Measurements from ENCODE around the gene SUSD4. TPM values are rescaled to one million over a fixed set of nuclear protein-coding genes. Genes with fewer than 3 reads are reported as not detected.

The SUSD4 gene
- total and polyA plus RNA-seq, 10 of the 15 experiments (the other 5 are each of a cell fraction or from before 2014, with no cell fraction given) = 0.13 to 1.1 (median 0.26) TPM; not detected in 3

DNA sequence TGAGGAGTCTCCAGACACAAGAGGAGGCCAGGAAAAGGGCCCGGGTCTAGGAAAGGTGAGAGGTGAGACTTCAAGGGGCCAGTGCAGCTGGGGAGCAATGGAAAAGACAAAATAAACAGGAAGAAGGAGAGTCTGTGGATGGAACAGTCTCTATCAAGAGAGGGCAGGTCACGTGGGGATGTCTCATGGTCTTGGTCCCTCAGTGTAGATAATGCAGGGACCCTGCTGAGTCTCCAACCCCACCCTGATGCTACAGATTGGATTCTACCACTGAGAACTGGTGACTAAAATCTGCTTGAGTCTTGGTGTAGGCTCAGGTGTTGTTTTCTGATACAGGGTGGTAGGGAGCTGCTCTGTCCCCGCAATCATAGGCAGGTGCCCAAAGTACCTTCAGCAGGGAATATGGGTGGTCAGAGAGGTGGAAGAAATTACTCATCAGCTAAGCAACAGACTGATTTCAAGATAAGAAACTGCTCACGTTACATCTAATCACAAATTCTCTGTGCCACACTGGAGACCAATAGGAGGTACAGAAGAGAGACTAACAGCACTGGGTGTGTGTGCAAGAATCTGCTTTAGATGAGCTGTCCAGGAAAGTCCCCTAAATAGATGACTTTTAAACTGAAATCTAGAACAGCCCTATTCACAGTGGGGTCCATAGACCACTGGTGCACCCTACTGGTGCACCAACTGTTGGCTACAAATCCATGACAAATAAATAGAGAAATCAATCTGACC lies 119.4 kb downstream of the SUSD4 start (continued):
- TF ChIP-seq POLR2AphosphoS2 (IDR thresholded peaks at IDR 0.05; ENCODE audit: low read depth, low read length) (no peak), TARDBP (IDR thresholded peaks at IDR 0.05; ENCODE audit: borderline replicate concordance) (no peak), RELA (IDR thresholded peaks at IDR 0.05; ENCODE audit: borderline replicate concordance, partially characterized antibody) (peak; percentile 84), ZNF274 (IDR thresholded peaks at IDR 0.05; ENCODE audit: insufficient read depth, insufficient read length) (no peak), SMAD5 (IDR thresholded peaks at IDR 0.05; ENCODE audit: low read depth) (no peak), ESRRA (IDR thresholded peaks at IDR 0.05; ENCODE audit: low read length) (no peak), KDM1A (IDR thresholded peaks at IDR 0.05; ENCODE audit: borderline replicate concordance) (no peak), BHLHE40 (IDR thresholded peaks at IDR 0.05; ENCODE audit: borderline replicate concordance in 1 of 2, low read depth in 2 of 2, low read length in 1 of 2) (peak; percentile 70 to 83), MEF2B (IDR thresholded peaks at IDR 0.05; ENCODE audit: partially characterized antibody, poor library complexity, severe bottlenecking) (no peak)
- TF ChIP-seq, protein P1, sequence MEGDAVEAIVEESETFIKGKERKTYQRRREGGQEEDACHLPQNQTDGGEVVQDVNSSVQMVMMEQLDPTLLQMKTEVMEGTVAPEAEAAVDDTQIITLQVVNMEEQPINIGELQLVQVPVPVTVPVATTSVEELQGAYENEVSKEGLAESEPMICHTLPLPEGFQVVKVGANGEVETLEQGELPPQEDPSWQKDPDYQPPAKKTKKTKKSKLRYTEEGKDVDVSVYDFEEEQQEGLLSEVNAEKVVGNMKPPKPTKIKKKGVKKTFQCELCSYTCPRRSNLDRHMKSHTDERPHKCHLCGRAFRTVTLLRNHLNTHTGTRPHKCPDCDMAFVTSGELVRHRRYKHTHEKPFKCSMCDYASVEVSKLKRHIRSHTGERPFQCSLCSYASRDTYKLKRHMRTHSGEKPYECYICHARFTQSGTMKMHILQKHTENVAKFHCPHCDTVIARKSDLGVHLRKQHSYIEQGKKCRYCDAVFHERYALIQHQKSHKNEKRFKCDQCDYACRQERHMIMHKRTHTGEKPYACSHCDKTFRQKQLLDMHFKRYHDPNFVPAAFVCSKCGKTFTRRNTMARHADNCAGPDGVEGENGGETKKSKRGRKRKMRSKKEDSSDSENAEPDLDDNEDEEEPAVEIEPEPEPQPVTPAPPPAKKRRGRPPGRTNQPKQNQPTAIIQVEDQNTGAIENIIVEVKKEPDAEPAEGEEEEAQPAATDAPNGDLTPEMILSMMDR (IDR thresholded peaks at IDR 0.05 in 2 of 3, conservative IDR thresholded peaks at IDR 0.05 in 1 of 3; ENCODE audit: control insufficient read depth in 2 of 3, extremely low read depth in 1 of 3, insufficient read depth in 1 of 3, low read depth in 3 of 3, low read length in 3 of 3) = peak; percentile 46 to 84 (median 59); a peak in 5 of 6 replicates
- TF ChIP-seq, protein P2, sequence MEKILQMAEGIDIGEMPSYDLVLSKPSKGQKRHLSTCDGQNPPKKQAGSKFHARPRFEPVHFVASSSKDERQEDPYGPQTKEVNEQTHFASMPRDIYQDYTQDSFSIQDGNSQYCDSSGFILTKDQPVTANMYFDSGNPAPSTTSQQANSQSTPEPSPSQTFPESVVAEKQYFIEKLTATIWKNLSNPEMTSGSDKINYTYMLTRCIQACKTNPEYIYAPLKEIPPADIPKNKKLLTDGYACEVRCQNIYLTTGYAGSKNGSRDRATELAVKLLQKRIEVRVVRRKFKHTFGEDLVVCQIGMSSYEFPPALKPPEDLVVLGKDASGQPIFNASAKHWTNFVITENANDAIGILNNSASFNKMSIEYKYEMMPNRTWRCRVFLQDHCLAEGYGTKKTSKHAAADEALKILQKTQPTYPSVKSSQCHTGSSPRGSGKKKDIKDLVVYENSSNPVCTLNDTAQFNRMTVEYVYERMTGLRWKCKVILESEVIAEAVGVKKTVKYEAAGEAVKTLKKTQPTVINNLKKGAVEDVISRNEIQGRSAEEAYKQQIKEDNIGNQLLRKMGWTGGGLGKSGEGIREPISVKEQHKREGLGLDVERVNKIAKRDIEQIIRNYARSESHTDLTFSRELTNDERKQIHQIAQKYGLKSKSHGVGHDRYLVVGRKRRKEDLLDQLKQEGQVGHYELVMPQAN (conservative IDR thresholded peaks at IDR 0.05) = no peak
- TF ChIP-seq, protein P3, sequence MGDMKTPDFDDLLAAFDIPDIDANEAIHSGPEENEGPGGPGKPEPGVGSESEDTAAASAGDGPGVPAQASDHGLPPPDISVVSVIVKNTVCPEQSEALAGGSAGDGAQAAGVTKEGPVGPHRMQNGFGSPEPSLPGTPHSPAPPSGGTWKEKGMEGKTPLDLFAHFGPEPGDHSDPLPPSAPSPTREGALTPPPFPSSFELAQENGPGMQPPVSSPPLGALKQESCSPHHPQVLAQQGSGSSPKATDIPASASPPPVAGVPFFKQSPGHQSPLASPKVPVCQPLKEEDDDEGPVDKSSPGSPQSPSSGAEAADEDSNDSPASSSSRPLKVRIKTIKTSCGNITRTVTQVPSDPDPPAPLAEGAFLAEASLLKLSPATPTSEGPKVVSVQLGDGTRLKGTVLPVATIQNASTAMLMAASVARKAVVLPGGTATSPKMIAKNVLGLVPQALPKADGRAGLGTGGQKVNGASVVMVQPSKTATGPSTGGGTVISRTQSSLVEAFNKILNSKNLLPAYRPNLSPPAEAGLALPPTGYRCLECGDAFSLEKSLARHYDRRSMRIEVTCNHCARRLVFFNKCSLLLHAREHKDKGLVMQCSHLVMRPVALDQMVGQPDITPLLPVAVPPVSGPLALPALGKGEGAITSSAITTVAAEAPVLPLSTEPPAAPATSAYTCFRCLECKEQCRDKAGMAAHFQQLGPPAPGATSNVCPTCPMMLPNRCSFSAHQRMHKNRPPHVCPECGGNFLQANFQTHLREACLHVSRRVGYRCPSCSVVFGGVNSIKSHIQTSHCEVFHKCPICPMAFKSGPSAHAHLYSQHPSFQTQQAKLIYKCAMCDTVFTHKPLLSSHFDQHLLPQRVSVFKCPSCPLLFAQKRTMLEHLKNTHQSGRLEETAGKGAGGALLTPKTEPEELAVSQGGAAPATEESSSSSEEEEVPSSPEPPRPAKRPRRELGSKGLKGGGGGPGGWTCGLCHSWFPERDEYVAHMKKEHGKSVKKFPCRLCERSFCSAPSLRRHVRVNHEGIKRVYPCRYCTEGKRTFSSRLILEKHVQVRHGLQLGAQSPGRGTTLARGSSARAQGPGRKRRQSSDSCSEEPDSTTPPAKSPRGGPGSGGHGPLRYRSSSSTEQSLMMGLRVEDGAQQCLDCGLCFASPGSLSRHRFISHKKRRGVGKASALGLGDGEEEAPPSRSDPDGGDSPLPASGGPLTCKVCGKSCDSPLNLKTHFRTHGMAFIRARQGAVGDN (IDR thresholded peaks at IDR 0.05) = peak; percentile 48; the same call in 1 of the 2 replicates
- TF ChIP-seq, protein P4, sequence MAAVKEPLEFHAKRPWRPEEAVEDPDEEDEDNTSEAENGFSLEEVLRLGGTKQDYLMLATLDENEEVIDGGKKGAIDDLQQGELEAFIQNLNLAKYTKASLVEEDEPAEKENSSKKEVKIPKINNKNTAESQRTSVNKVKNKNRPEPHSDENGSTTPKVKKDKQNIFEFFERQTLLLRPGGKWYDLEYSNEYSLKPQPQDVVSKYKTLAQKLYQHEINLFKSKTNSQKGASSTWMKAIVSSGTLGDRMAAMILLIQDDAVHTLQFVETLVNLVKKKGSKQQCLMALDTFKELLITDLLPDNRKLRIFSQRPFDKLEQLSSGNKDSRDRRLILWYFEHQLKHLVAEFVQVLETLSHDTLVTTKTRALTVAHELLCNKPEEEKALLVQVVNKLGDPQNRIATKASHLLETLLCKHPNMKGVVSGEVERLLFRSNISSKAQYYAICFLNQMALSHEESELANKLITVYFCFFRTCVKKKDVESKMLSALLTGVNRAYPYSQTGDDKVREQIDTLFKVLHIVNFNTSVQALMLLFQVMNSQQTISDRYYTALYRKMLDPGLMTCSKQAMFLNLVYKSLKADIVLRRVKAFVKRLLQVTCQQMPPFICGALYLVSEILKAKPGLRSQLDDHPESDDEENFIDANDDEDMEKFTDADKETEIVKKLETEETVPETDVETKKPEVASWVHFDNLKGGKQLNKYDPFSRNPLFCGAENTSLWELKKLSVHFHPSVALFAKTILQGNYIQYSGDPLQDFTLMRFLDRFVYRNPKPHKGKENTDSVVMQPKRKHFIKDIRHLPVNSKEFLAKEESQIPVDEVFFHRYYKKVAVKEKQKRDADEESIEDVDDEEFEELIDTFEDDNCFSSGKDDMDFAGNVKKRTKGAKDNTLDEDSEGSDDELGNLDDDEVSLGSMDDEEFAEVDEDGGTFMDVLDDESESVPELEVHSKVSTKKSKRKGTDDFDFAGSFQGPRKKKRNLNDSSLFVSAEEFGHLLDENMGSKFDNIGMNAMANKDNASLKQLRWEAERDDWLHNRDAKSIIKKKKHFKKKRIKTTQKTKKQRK (IDR thresholded peaks at IDR 0.05; ENCODE audit: low read depth, low read length) = no peak

Data from GM12878 (cell line).